Heart left ventricle (tissue), 16 donors: ENCODE results near the gene LAMA4. TPM values are rescaled to one million over a fixed set of nuclear protein-coding genes. Genes with fewer than 3 reads are reported as not detected.
A peak's percentile ranks its signal among the peaks of the same experiment; 100 is the strongest.

Source experiments
- ATAC-seq, 4 donors: fragments of 200-7000 bp; cut with Tn5 transposase; one replicate each; pipeline ENCODE4 v1.9.1; 2020 to 2022; ENCODE audit warnings: moderate library complexity in 4 of 4, mild to moderate bottlenecking in 3 of 4, moderate number of reproducible peaks in 1 of 4
- DNase-seq, 5 donors: peaks; one replicate each; pipeline ENCODE4 v3.0.0-alpha.2; 2020
- H3K27ac ChIP-seq, 12 donors: fragments of 200-600 bp; sonication (generic) in 4 of 12; one replicate each; pipeline versions ENCODE4 v1.5.0 to v1.8.0; 2016 to 2022; ENCODE audit warnings: mild to moderate bottlenecking in 2 of 12
- H3K27me3 ChIP-seq, 9 donors: fragments of 200-600 bp; sonication (generic) in 2 of 9; one replicate each; pipeline versions ENCODE4 v1.5.1 to v1.8.0; 2016 to 2022; ENCODE audit warnings: mild to moderate bottlenecking in 3 of 9
- H3K36me3 ChIP-seq, 9 donors: fragments of 200-600 bp; sonication (generic) in 2 of 9; one replicate each; pipeline versions ENCODE4 v1.5.0 to v1.8.0; 2018 to 2022; ENCODE audit warnings: mild to moderate bottlenecking in 2 of 9
- H3K4me1 ChIP-seq, 12 donors: fragments of 200-600 bp; sonication (generic) in 4 of 12; one replicate each; pipeline versions ENCODE4 v1.5.0 to v1.8.0; 2016 to 2022; ENCODE audit warnings: mild to moderate bottlenecking in 3 of 12
- H3K4me3 ChIP-seq, 12 donors: fragments of 200-600 bp; sonication (generic) in 4 of 12; one replicate each; pipeline versions ENCODE4 v1.5.0 to v1.8.0; 2017 to 2022; ENCODE audit warnings: mild to moderate bottlenecking in 9 of 12, moderate library complexity in 4 of 12
- H3K9me3 ChIP-seq, 12 donors: fragments of 200-600 bp; sonication (generic) in 4 of 12; one replicate each; pipeline versions ENCODE4 v1.5.0 to v1.8.0; 2016 to 2022; ENCODE audit warnings: mild to moderate bottlenecking in 1 of 12
- POLR2A ChIP-seq, 2 donors: fragments of 450-650 bp; IDR thresholded peaks; one replicate each; pipeline ENCODE4 v1.6.1; 2017; ENCODE audit warnings: antibody characterized with exemption in 2 of 2, mild to moderate bottlenecking in 2 of 2, moderate library complexity in 2 of 2
- WGBS, 4 donors: extraction: QIAGEN DNeasy Blood & Tissue Kit in 2 of 4; methylation state at CpG; one replicate each; pipeline versions ENCODE4 v1.1.5 to v1.1.7; 2013 to 2018; 5-methylcytosine and 5-hydroxymethylcytosine counted together
- intact Hi-C, 10 donors: fragments of 100-400 bp; cut with DNase I; formaldehyde crosslinking; loops; one replicate each; pipeline versions ENCODE4 v1.11.1 to v1.14.2; 2022
- polyA plus RNA-seq, 2 donors: library from polyadenylated mRNA; stranded (reverse); fragments of 200-250 nt; gene quantifications; one replicate each; pipeline ENCODE4 v1.2.3, GENCODE V29; 2013
- total RNA-seq, 9 donors: library from RNA; depleted of rRNA in 2 of 9; stranded (reverse); fragments of >200 nt in 2 of 9; fragmentation: NEBNext Ultra II Directional in 3 of 9; extraction: Animal tissue kit (Norgen Biotek cat#: 25700) in 3 of 9; gene quantifications; one replicate each; pipeline versions ENCODE4 v1.1.0 to v1.2.4, GENCODE V29; 2016 to 2023
- TF ChIP-seq, protein P1 (sequence below), 12 donors: fragments of 200-600 bp; sonication (generic) in 4 of 12; IDR thresholded peaks; one replicate each; pipeline versions ENCODE4 v1.5.0 to v1.8.0; 2018 to 2022; ENCODE audit warnings: antibody characterized with exemption in 12 of 12, mild to moderate bottlenecking in 5 of 12
- donor health status: ischemic (EF 13 %, LVEDD 7.1; RV severe dilation, severe dysfunction).
- donor health status: healthy with polysubstance abuse.
- donor health status: DM: no; HTN: yes; CAD: no.
- donor health status: DM: no; HTN: no; CAD: no.
- donor health status: ischemic (EF 25% LVEDD 6.9; RV normal size, moderate dysfunction).
- donor health status: ischemic (EF 25% LVEDD 5.7; RV mildly dilated, moderate dysfunction).
- donor health status: healthy.
- donor health status: DM: yes; HTN: yes; CAD: no.
- donor health status: ischemic (EF 35%, LVEDD 5.7; RV mildly dilated, moderate dysfunction).
- donor health status: nonischemic (EF 11% LVEDD 7.7; RV severe dilation, severe dysfunction).
- donor health status: DM: yes; HTN: yes; CAD: no.
- donor health status: PGD.
- donor health status: ischemic (EF 29% LVEDD 5.4; RV normal size, mild dysfunction).
- donor health status: nonischemic (EF 23%, LVEDD 6.1; RV moderate dilation, normal function).

LAMA4 gene
- total and polyA plus RNA-seq, 11 donors: 23.8 to 132 (median 56.9) TPM

- intact Hi-C loops: no loop called here
- Histone ChIP-seq H3K9me3 (no peaks in the 10 kb centered on the region), H3K4me3 (no peak overlapping the region), H3K36me3 (peaks cover 0 to 25% (median 0%) of the 10 kb centered on the region in 9 donors), H3K27me3 (no peaks in the 10 kb centered on the region), H3K4me1 (peaks cover 3 to 89% (median 62%) of the 10 kb centered on the region in 12 donors), H3K27ac (peak overlapping the region in 11 of 12 donors; percentile 25 to 91 (median 66))
- DNase-seq (no peak), ATAC-seq (peak in 1 of 4 donors; percentile 10)
- TF ChIP-seq, protein P1, sequence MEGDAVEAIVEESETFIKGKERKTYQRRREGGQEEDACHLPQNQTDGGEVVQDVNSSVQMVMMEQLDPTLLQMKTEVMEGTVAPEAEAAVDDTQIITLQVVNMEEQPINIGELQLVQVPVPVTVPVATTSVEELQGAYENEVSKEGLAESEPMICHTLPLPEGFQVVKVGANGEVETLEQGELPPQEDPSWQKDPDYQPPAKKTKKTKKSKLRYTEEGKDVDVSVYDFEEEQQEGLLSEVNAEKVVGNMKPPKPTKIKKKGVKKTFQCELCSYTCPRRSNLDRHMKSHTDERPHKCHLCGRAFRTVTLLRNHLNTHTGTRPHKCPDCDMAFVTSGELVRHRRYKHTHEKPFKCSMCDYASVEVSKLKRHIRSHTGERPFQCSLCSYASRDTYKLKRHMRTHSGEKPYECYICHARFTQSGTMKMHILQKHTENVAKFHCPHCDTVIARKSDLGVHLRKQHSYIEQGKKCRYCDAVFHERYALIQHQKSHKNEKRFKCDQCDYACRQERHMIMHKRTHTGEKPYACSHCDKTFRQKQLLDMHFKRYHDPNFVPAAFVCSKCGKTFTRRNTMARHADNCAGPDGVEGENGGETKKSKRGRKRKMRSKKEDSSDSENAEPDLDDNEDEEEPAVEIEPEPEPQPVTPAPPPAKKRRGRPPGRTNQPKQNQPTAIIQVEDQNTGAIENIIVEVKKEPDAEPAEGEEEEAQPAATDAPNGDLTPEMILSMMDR (IDR thresholded peaks at IDR 0.05): no peak
- WGBS, 4 donors: 59 to 71% (median 64%) methylated on average over 11 of the region's 11 CpGs
Observed at GRCh38 chr6:112243861-112244827, 10.2 kb downstream of the LAMA4 start.

DNA sequence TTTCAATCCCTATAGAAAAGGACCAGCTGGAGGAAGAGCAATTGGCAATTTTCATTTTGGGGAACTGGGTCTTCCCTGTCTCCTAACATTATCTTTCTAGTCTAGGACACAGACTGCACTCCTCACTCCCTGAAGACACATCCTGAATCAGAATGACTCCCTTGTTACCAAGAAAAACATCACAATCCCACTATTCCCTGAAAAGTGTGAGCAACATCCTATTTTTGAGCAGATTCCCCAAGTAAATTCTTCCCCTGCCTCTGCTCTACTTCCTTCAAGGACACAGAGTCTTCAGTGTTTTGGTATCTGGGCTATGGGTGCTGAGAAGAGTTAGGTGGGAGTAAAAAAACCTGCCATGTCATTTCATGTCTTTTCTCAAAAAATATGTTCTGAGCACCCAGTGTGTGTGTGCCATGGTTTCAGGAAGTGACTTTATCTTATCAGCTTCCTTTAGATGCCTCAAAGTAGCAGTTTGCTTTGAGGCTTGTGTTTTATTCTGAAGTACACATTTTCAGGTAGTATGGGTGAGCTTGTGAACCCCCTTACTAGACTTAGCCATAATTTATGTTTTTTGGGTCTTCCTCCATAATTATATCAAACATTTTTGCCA, 12.4 kb downstream of the LAMA4 start:
- no peaks in the 10 kb centered on the region for H3K9me3 ChIP-seq
- H3K36me3 ChIP-seq: peaks cover 0 to 14% (median 0%) of the 10 kb centered on the region in 9 donors
- peaks cover 13 to 87% (median 66%) of the 10 kb centered on the region in 12 donors for H3K4me1 ChIP-seq
- intact Hi-C loops: no loop called here
- TF ChIP-seq, protein P1 (IDR thresholded peaks at IDR 0.05): no peak
- no peak for TF ChIP-seq POLR2A (IDR thresholded peaks at IDR 0.05)
- DNase-seq: no peak
- H3K27me3 ChIP-seq: no peaks in the 10 kb centered on the region
- H3K4me3 ChIP-seq: no peak overlapping the region
- H3K27ac ChIP-seq: peak overlapping the region in 8 of 12 donors; percentile 1 to 91 (median 28)
- ATAC-seq: peak in 1 of 4 donors; percentile 22

DNA sequence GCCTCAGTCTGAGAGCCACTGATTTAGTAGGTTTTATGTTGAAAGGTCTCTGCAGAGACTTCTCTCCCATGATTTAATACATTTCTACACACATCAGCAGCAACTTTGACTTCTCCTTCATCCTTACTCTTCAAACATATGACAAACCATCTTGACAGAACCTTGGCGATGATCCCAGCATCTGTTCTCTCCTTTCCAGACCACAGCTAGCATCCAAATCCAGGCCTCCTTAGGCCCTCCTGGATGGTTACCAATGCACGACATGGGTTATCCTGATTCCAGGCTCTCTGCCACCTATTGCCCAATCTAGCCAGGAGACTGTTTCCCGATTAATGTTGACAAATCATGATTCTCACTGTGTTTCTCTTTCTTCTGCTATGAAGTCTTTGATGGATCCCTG, 16.8 kb downstream of the LAMA4 start:
- DNase-seq: peak in 4 of 5 donors; percentile 53 to 84 (median 70)
- Histone ChIP-seq H3K27ac (peak overlapping the region; percentile 27 to 88 (median 82)), H3K9me3 (no peaks in the 10 kb centered on the region), H3K27me3 (no peaks in the 10 kb centered on the region), H3K36me3 (peaks cover 0 to 7% (median 0%) of the 10 kb centered on the region in 9 donors), H3K4me1 (peaks cover 32 to 88% (median 76%) of the 10 kb centered on the region in 12 donors), H3K4me3 (no peak overlapping the region)
- 11 to 30% (median 21%) methylated on average over 3 of the region's 3 CpGs for WGBS, 4 donors
- intact Hi-C loops: loop anchor here in 2 of 10 donors (2.0 kb wide), 2 partner anchors 13 to 19 kb away; no protein-coding TSS in a partner anchor
- peak in 3 of 4 donors; percentile 31 to 77 (median 70) for ATAC-seq
- TF ChIP-seq, protein P1 (IDR thresholded peaks at IDR 0.05): no peak
- no peak for TF ChIP-seq POLR2A (IDR thresholded peaks at IDR 0.05)

DNA sequence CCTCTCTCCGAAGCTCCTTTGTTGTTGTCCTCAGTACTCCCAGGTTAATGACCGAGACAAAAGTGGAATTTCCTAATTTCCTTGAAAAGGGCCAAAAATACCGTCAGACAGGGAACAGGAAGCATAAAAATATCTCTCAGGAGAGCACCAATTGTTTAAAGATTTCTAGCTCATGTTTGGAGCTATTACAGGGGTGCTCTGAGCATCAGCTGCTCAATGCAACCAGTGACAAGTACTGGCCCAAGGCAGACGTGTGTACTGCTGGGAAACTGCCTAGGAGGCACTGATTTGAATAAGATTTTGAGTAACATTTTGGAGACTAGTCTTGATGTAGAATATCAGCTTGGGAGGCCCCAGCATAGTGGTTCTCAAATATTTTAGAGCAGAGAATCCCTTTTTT, 17.3 kb downstream of the LAMA4 start:
- Histone ChIP-seq H3K9me3 (no peaks in the 10 kb centered on the region), H3K36me3 (peaks cover 0 to 7% (median 0%) of the 10 kb centered on the region in 9 donors), H3K4me3 (no peak overlapping the region), H3K27ac (peak overlapping the region in 11 of 12 donors; percentile 36 to 88 (median 82)), H3K4me1 (peaks cover 32 to 89% (median 76%) of the 10 kb centered on the region in 12 donors), H3K27me3 (no peaks in the 10 kb centered on the region)
- WGBS, 4 donors: 41 to 59% (median 50%) methylated on average over 4 of the region's 4 CpGs
- peak; percentile 30 to 58 (median 42) for ATAC-seq
- no peak for DNase-seq
- TF ChIP-seq, protein P1 (IDR thresholded peaks at IDR 0.05): no peak
- TF ChIP-seq POLR2A (IDR thresholded peaks at IDR 0.05): no peak
- intact Hi-C loops: loop anchor here in 2 of 10 donors (2.0 kb wide), 2 partner anchors 14 to 18 kb away; no protein-coding TSS in a partner anchor
